HepG2 (cell line): ENCODE data around the gene MEI1. TPM values are rescaled to one million over a fixed set of nuclear protein-coding genes. Genes with fewer than 3 reads are reported as not detected.

Experiments
- CENPT ChIP-seq: sonication (generic); formaldehyde crosslinking; IDR thresholded peaks from 2 replicates; pipeline ENCODE4 v1.8.0; 2022; ENCODE audit warnings: low read depth, mild to moderate bottlenecking, moderate library complexity, missing genetic modification reagents
- EP300 ChIP-seq, 3 experiments: sonication (generic) in 1 of 3; formaldehyde crosslinking in 1 of 3; IDR thresholded peaks; 2 replicates each; pipeline versions ENCODE4 v1.5.1 to v1.6.1; 2011 to 2020; ENCODE audit warnings: low read depth in 2 of 3, low read length in 2 of 3, borderline replicate concordance in 1 of 3, improper control_type of control experiment in 1 of 3, mild to moderate bottlenecking in 1 of 3, missing genetic modification reagents in 1 of 3, moderate library complexity in 1 of 3
- GMEB1 ChIP-seq: sonication (generic); formaldehyde crosslinking; IDR thresholded peaks from 2 replicates; pipeline ENCODE4 v1.5.1; 2020; ENCODE audit warnings: missing genetic modification reagents, mild to moderate bottlenecking, borderline replicate concordance
- KAT2B ChIP-seq: fragments of 150-350 bp; IDR thresholded peaks from 2 replicates; pipeline ENCODE4 v1.6.1; 2014; ENCODE audit warnings: low read depth, low read length, borderline replicate concordance
- MED8 ChIP-seq: sonication (generic); formaldehyde crosslinking; IDR thresholded peaks from 2 replicates; pipeline ENCODE4 v1.8.1; 2023; ENCODE audit warnings: mild to moderate bottlenecking, missing genetic modification reagents; ENCODE audit not compliant: insufficient replicate concordance
- MIER3 ChIP-seq: IDR thresholded peaks from 2 replicates; pipeline ENCODE4 v1.6.1; 2016; ENCODE audit warnings: missing compliant biosample characterization, borderline replicate concordance
- NR2F6 ChIP-seq, 2 experiments: IDR thresholded peaks; 2 replicates each; pipeline ENCODE4 v1.6.1; 2016; ENCODE audit warnings: antibody characterized with exemption in 1 of 2, mild to moderate bottlenecking in 1 of 2
- RXRA ChIP-seq: sonication (generic); formaldehyde crosslinking; IDR thresholded peaks from 2 replicates; pipeline ENCODE4 v1.5.1; 2020; ENCODE audit warnings: missing genetic modification reagents
- SKI ChIP-seq: fragments of 450-650 bp; IDR thresholded peaks from one replicate; pipeline ENCODE4 v1.6.1; 2018; ENCODE audit warnings: mild to moderate bottlenecking; ENCODE audit not compliant: partially characterized antibody
- SP5 ChIP-seq: IDR thresholded peaks from 2 replicates; pipeline ENCODE4 v1.6.1; 2016; ENCODE audit warnings: low read depth, borderline replicate concordance
- TMF1 ChIP-seq: sonication (generic); formaldehyde crosslinking; IDR thresholded peaks from 2 replicates; pipeline ENCODE4 v1.8.1; 2022; ENCODE audit warnings: low read depth, missing genetic modification reagents
- ZFP1 ChIP-seq: IDR thresholded peaks from 2 replicates; pipeline ENCODE4 v1.6.1; 2016
- ZMYM4 ChIP-seq: sonication (generic); formaldehyde crosslinking; IDR thresholded peaks from 2 replicates; pipeline ENCODE4 v1.8.1; 2023; ENCODE audit warnings: mild to moderate bottlenecking, missing genetic modification reagents
- ZNF20 ChIP-seq: sonication (generic); formaldehyde crosslinking; IDR thresholded peaks from 2 replicates; pipeline ENCODE4 v1.4.0; 2020; ENCODE audit warnings: mild to moderate bottlenecking, moderate library complexity, missing genetic modification reagents
- ZNF256 ChIP-seq: sonication (generic); formaldehyde crosslinking; conservative IDR thresholded peaks from 2 replicates; pipeline ENCODE4 v1.4.0; 2020; ENCODE audit warnings: missing genetic modification reagents
- ZNF460 ChIP-seq: sonication (generic); formaldehyde crosslinking; IDR thresholded peaks from 2 replicates; pipeline ENCODE4 v1.5.1; 2020; ENCODE audit warnings: missing genetic modification reagents, mild to moderate bottlenecking, borderline replicate concordance
- ZNF737 ChIP-seq: sonication (generic); formaldehyde crosslinking; IDR thresholded peaks from 2 replicates; pipeline ENCODE4 v1.5.0; 2020; ENCODE audit warnings: missing genetic modification reagents, mild to moderate bottlenecking, borderline replicate concordance
- ZNF761 ChIP-seq: sonication (generic); formaldehyde crosslinking; conservative IDR thresholded peaks from 2 replicates; pipeline ENCODE4 v1.4.0; 2020; ENCODE audit warnings: mild to moderate bottlenecking, missing genetic modification reagents
- ZNF792 ChIP-seq: IDR thresholded peaks from 2 replicates; pipeline ENCODE4 v1.6.1; 2016
- ZNF816 ChIP-seq: sonication (generic); formaldehyde crosslinking; IDR thresholded peaks from 2 replicates; pipeline ENCODE4 v1.8.0; 2022; ENCODE audit warnings: missing genetic modification reagents, mild to moderate bottlenecking, borderline replicate concordance
- polyA plus RNA-seq, 8 experiments: library from polyadenylated mRNA; depleted of rRNA in 3 of 8; stranded (reverse) in 7 of 8; unstranded in 1 of 8; fragments of >200 nt; fragmentation: Illumina TruSeq in 4 of 8; extraction: Trizol in 4 of 8; gene quantifications; 2 replicates each; pipeline versions ENCODE4 v1.2.1 to v1.2.3, GENCODE V29; 2011 to 2016; ENCODE audit warnings: low read depth in 4 of 8, missing spikeins in 1 of 8, mixed read lengths in 1 of 8; ENCODE audit not compliant: insufficient read depth in 1 of 8
- total RNA-seq, 5 experiments: library from RNA; depleted of rRNA; stranded (reverse); fragments of >200 nt; fragmentation: Illumina TruSeq; extraction: Trizol; gene quantifications; 2 replicates each; pipeline ENCODE4 v1.2.3, GENCODE V29; 2016; ENCODE audit warnings: low read depth in 1 of 5
- TF ChIP-seq, protein P1 (sequence below): sonication (generic); formaldehyde crosslinking; IDR thresholded peaks from 2 replicates; pipeline ENCODE4 v1.4.0; 2020; ENCODE audit warnings: missing genetic modification reagents
- TF ChIP-seq, protein P2 (sequence below): sonication (generic); formaldehyde crosslinking; IDR thresholded peaks from 2 replicates; pipeline ENCODE4 v1.9.0; 2021; ENCODE audit warnings: missing genetic modification reagents, borderline replicate concordance

The MEI1 gene
- total and polyA plus RNA-seq, 2 of the 13 experiments (the other 11 are each of a cell fraction or from before 2014, with no cell fraction given), result 0.75 to 1.9 TPM

GRCh38 chr22:41682033-41682807, 17.1 kb upstream of the MEI1 start (continued):
- no peak for TF ChIP-seq NR2F6 (IDR thresholded peaks at IDR 0.05)
- TF ChIP-seq NR2F6 (CRISPR knock-in tag; IDR thresholded peaks at IDR 0.05), result no peak
- TF ChIP-seq ZNF20 (CRISPR knock-in tag), result no peak
- no peak for TF ChIP-seq ZNF460 (CRISPR knock-in tag)
- TF ChIP-seq CENPT (CRISPR knock-in tag), result no peak
- peak; percentile 65; the same call in 1 of the 2 replicates for TF ChIP-seq GMEB1
- TF ChIP-seq ZNF737 (CRISPR knock-in tag), result no peak
- TF ChIP-seq ZFP1, result no peak
- TF ChIP-seq, protein P1, sequence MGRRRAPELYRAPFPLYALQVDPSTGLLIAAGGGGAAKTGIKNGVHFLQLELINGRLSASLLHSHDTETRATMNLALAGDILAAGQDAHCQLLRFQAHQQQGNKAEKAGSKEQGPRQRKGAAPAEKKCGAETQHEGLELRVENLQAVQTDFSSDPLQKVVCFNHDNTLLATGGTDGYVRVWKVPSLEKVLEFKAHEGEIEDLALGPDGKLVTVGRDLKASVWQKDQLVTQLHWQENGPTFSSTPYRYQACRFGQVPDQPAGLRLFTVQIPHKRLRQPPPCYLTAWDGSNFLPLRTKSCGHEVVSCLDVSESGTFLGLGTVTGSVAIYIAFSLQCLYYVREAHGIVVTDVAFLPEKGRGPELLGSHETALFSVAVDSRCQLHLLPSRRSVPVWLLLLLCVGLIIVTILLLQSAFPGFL (CRISPR knock-in tag), result no peak
- peak; percentile 54; the same call in 1 of the 2 replicates for TF ChIP-seq SP5
- TF ChIP-seq ZNF256, result no peak
- TF ChIP-seq, protein P2, sequence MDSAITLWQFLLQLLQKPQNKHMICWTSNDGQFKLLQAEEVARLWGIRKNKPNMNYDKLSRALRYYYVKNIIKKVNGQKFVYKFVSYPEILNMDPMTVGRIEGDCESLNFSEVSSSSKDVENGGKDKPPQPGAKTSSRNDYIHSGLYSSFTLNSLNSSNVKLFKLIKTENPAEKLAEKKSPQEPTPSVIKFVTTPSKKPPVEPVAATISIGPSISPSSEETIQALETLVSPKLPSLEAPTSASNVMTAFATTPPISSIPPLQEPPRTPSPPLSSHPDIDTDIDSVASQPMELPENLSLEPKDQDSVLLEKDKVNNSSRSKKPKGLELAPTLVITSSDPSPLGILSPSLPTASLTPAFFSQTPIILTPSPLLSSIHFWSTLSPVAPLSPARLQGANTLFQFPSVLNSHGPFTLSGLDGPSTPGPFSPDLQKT, result no peak
- peak; percentile 44; the same call in 1 of the 2 replicates for TF ChIP-seq ZNF792 (CRISPR knock-in tag)
- TF ChIP-seq ZNF761 (CRISPR knock-in tag), result no peak
- no peak for TF ChIP-seq SKI
- no peak for TF ChIP-seq MED8 (CRISPR knock-in tag)
- TF ChIP-seq EP300 (IDR thresholded peaks at IDR 0.05; ENCODE audit: low read depth in 2 of 2, low read length in 2 of 2), result no peak
- TF ChIP-seq EP300 (CRISPR knock-in tag; IDR thresholded peaks at IDR 0.05; ENCODE audit: borderline replicate concordance), result no peak
- TF ChIP-seq ZNF816 (CRISPR knock-in tag), result no peak
- TF ChIP-seq RXRA (CRISPR knock-in tag), result peak; percentile 42; the same call in 1 of the 2 replicates
- no peak for TF ChIP-seq KAT2B
- 0 out of 2 replicates have a peak, but pooled peaks have one; percentile 72 for TF ChIP-seq MIER3 (CRISPR knock-in tag)
- TF ChIP-seq ZMYM4 (CRISPR knock-in tag), result no peak
- no peak for TF ChIP-seq TMF1
